Measurements from ENCODE around the gene APOL6.

The APOL6 gene

GRCh38 chr22:35648066-35649025 is at the start of gene APOL6:
Gene APOL6, plus strand, starts transcription at chr22:35648446. Its CDS starts 7,980 bp downstream, at chr22:35656426.
- peak; percentile 77 for DNase-seq (ENCODE audit: low read depth)
- peak within 1 kb of the TSS; percentile 77 for H3K4me3 ChIP-seq (ENCODE audit: low read depth, low read length)
- TF ChIP-seq CTCF (IDR thresholded peaks at IDR 0.05; ENCODE audit: low read depth, low read length), result no peak
- no peak for TF ChIP-seq MYC (IDR thresholded peaks at IDR 0.05; ENCODE audit: low read depth, low read length)
- TF ChIP-seq MAX (IDR thresholded peaks at IDR 0.05; ENCODE audit: low read depth, low read length), result no peak
- no peak for TF ChIP-seq POLR2A (IDR thresholded peaks at IDR 0.05; ENCODE audit: extremely low read depth, insufficient read length)

GRCh38 chr22:35599364-35599763 is 48.9 kb upstream of the APOL6 start:
- no peak for DNase-seq (ENCODE audit: low read depth)
- TF ChIP-seq MYC (IDR thresholded peaks at IDR 0.05; ENCODE audit: low read depth, low read length), result no peak
- TF ChIP-seq CTCF (IDR thresholded peaks at IDR 0.05; ENCODE audit: low read depth, low read length), result no peak
- TF ChIP-seq MAX (IDR thresholded peaks at IDR 0.05; ENCODE audit: low read depth, low read length), result no peak
- no peak for TF ChIP-seq POLR2A (IDR thresholded peaks at IDR 0.05; ENCODE audit: extremely low read depth, insufficient read length)
- H3K4me3 ChIP-seq (ENCODE audit: low read depth, low read length), result no peak overlapping the region

GRCh38 chr22:35600476-35600875 is 47.8 kb upstream of the APOL6 start:
- H3K4me3 ChIP-seq (ENCODE audit: low read depth, low read length), result no peak overlapping the region
- no peak for DNase-seq (ENCODE audit: low read depth)
- TF ChIP-seq MYC (IDR thresholded peaks at IDR 0.05; ENCODE audit: low read depth, low read length), result no peak
- no peak for TF ChIP-seq MAX (IDR thresholded peaks at IDR 0.05; ENCODE audit: low read depth, low read length)
- no peak for TF ChIP-seq CTCF (IDR thresholded peaks at IDR 0.05; ENCODE audit: low read depth, low read length)
- TF ChIP-seq POLR2A (IDR thresholded peaks at IDR 0.05; ENCODE audit: extremely low read depth, insufficient read length), result no peak

GRCh38 chr22:35601013-35601580 is 47.1 kb upstream of the APOL6 start:
- H3K4me3 ChIP-seq (ENCODE audit: low read depth, low read length), result no peak overlapping the region
- DNase-seq (ENCODE audit: low read depth), result no peak
- TF ChIP-seq POLR2A (IDR thresholded peaks at IDR 0.05; ENCODE audit: extremely low read depth, insufficient read length), result no peak
- no peak for TF ChIP-seq CTCF (IDR thresholded peaks at IDR 0.05; ENCODE audit: low read depth, low read length)
- TF ChIP-seq MYC (IDR thresholded peaks at IDR 0.05; ENCODE audit: low read depth, low read length), result no peak
- no peak for TF ChIP-seq MAX (IDR thresholded peaks at IDR 0.05; ENCODE audit: low read depth, low read length)

- peak; percentile 49 for TF ChIP-seq MAX (IDR thresholded peaks at IDR 0.05; ENCODE audit: low read depth, low read length)
- TF ChIP-seq MYC (IDR thresholded peaks at IDR 0.05; ENCODE audit: low read depth, low read length), result 0 out of 2 replicates have a peak, but pooled peaks have one; percentile 28
- TF ChIP-seq POLR2A (IDR thresholded peaks at IDR 0.05; ENCODE audit: extremely low read depth, insufficient read length), result no peak
- H3K4me3 ChIP-seq (ENCODE audit: low read depth, low read length), result no peak overlapping the region
- peak; percentile 82 for DNase-seq (ENCODE audit: low read depth)
Observed at GRCh38 chr22:35601743-35602615, 46.3 kb upstream of the APOL6 start.

Measured in NB4 (cell line).